Measurements from ENCODE around the gene CADM4. TPM values are rescaled to one million over a fixed set of nuclear protein-coding genes. Genes with fewer than 3 reads are reported as not detected.
A peak's percentile ranks its signal among the peaks of the same experiment; 100 is the strongest.

Gene CADM4
- total and polyA plus RNA-seq, 9 of the 15 experiments (the other 6 are each of a cell fraction or from before 2014, with no cell fraction given): 0.03 to 4.6 (median 1.3) TPM

- BruUV-seq (replicated peaks): no TSS peak
- CTCF ChIA-PET (ENCODE audit: low intra/inter-chr PET ratio): no interaction called here
- TF ChIP-seq ZNF511 (CRISPR knock-in tag; IDR thresholded peaks at IDR 0.05) (no peak), ESRRA (IDR thresholded peaks at IDR 0.05; ENCODE audit: borderline replicate concordance, low read depth) (peak; percentile 53; the same call in 1 of the 2 replicates), ZBTB33 (CRISPR knock-in tag; IDR thresholded peaks at IDR 0.05) (peak; percentile 80), ZNF324 (CRISPR knock-in tag; IDR thresholded peaks at IDR 0.05) (no peak), RBM25 (IDR thresholded peaks at IDR 0.05; ENCODE audit: low read depth, low read length, severe bottlenecking) (peak; percentile 62), E4F1 (CRISPR knock-in tag; IDR thresholded peaks at IDR 0.05; ENCODE audit: borderline replicate concordance) (no peak), GABPA (tag; conservative IDR thresholded peaks at IDR 0.05; ENCODE audit: low read depth) (no peak), ADNP (tag; IDR thresholded peaks at IDR 0.05) (0 out of 2 replicates have a peak, but pooled peaks have one; percentile 40), BCOR (IDR thresholded peaks at IDR 0.05) (peak; percentile 57; the same call in 1 of the 2 replicates), TFAM (CRISPR knock-in tag; conservative IDR thresholded peaks at IDR 0.05) (no peak), THRA (IDR thresholded peaks at IDR 0.05) (no peak), KDM1A (IDR thresholded peaks at IDR 0.05) (0 out of 4 replicates have a peak, but pooled peaks of 1 of the 2 experiments have one; percentile 19), MTA2 (IDR thresholded peaks at IDR 0.05; ENCODE audit: low read depth) (no peak)
- TF ChIP-seq, protein P1, sequence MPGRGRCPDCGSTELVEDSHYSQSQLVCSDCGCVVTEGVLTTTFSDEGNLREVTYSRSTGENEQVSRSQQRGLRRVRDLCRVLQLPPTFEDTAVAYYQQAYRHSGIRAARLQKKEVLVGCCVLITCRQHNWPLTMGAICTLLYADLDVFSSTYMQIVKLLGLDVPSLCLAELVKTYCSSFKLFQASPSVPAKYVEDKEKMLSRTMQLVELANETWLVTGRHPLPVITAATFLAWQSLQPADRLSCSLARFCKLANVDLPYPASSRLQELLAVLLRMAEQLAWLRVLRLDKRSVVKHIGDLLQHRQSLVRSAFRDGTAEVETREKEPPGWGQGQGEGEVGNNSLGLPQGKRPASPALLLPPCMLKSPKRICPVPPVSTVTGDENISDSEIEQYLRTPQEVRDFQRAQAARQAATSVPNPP (IDR thresholded peaks at IDR 0.05; ENCODE audit: borderline replicate concordance, insufficient read depth, insufficient read length): no peak
Observed at GRCh38 chr19:43634068-43634467, 5.6 kb downstream of the CADM4 start.

More at GRCh38 chr19:43634068-43634467, 5.6 kb downstream of the CADM4 start:
- no peaks in the 10 kb centered on the region for H4K20me1 ChIP-seq (replicated peaks; ENCODE audit: control insufficient read depth, insufficient read depth, low read length)
- peaks cover 7 to 9% of the 10 kb centered on the region in 2 experiments for H3K27me3 ChIP-seq (ENCODE audit: control insufficient read depth in 2 of 2, insufficient read depth in 2 of 2, low read length in 2 of 2)
- H3K27ac ChIP-seq (ENCODE audit: extremely low read depth, low read depth, low read length): no peak overlapping the region
- no peak for ATAC-seq
- H2AFZ ChIP-seq (ENCODE audit: low read depth, low read length): no peak overlapping the region
- no peaks in the 10 kb centered on the region for H3K79me2 ChIP-seq (ENCODE audit: control insufficient read depth, insufficient read depth, low read length)
- no peak overlapping the region for H3K4me3 ChIP-seq
- POLR2A ChIA-PET: interaction anchor here (0.6 to 1.1 kb wide), 4 partner anchors 8 to 62 kb away, joined by 3 to 5 read pairs (median 4); no protein-coding TSS in a partner anchor
- intact Hi-C loops (cut with micrococcal nuclease): no loop called here
- 46% methylated on average over 5 of the region's 5 CpGs for WGBS (ENCODE audit: insufficient coverage, low coverage, missing lambda C conversion rate)
- in situ Hi-C loops (cut with MboI): no loop called here
- no peak overlapping the region for H3K4me2 ChIP-seq (ENCODE audit: insufficient read depth, low read length)
- DNase-seq (ENCODE audit: extremely low read depth in 1 of 4, low spot score in 3 of 4): no peak
- H3K36me3 ChIP-seq (ENCODE audit: control insufficient read depth, insufficient read depth, low read length): no peaks in the 10 kb centered on the region
- no peak overlapping the region for H3K9ac ChIP-seq (ENCODE audit: insufficient read depth in 1 of 2, low read depth in 2 of 2, low read length in 2 of 2)
- H3K4me1 ChIP-seq (replicated peaks in 1 of 2; ENCODE audit: control insufficient read depth in 2 of 2, insufficient read depth in 2 of 2, low read length in 2 of 2): peaks cover 11 to 21% of the 10 kb centered on the region in 2 experiments; a peak in 4 of 5 replicates
- H3K9me1 ChIP-seq (ENCODE audit: control insufficient read depth, insufficient read depth, low read length): no peaks in the 10 kb centered on the region
- no peak for FAIRE-seq
- no peaks in the 10 kb centered on the region for H3K9me3 ChIP-seq (replicated peaks; ENCODE audit: control insufficient read depth, insufficient read depth, low read depth, low read length)
